Breast epithelium (tissue), 4 donors: ENCODE results near the gene ESYT2. TPM values are rescaled to one million over a fixed set of nuclear protein-coding genes. Genes with fewer than 3 reads are reported as not detected.

ENCODE experiments used
- DNase-seq, 2 donors: peaks; one replicate each; pipeline ENCODE4 v3.0.0-alpha.2; 2019; ENCODE audit warnings: low spot score in 2 of 2
- H3K27ac ChIP-seq, 2 donors: fragments of 200-600 bp; sonication (generic) in 1 of 2; one replicate each; pipeline ENCODE4 v1.5.1; 2016 to 2019; ENCODE audit warnings: mild to moderate bottlenecking in 1 of 2
- H3K27me3 ChIP-seq, 2 donors: fragments of 200-600 bp; sonication (generic) in 1 of 2; one replicate each; pipeline versions ENCODE4 v1.5.1 to v1.6.0; 2017 to 2019; ENCODE audit warnings: control low read depth in 1 of 2, mild to moderate bottlenecking in 1 of 2
- H3K36me3 ChIP-seq: fragments of 200-600 bp; one replicate; pipeline ENCODE4 v1.5.1; 2019
- H3K4me1 ChIP-seq, 2 donors: fragments of 200-600 bp; sonication (generic); one replicate each; pipeline ENCODE4 v1.5.1; 2016 to 2019; ENCODE audit warnings: control low read depth in 1 of 2
- H3K4me3 ChIP-seq, 3 donors: fragments of 200-600 bp; sonication (generic); 1 replicate in 2 of 3; 2 replicates in 1 of 3; pipeline ENCODE4 v1.5.1; 2016 to 2019; ENCODE audit warnings: mild to moderate bottlenecking in 3 of 3, moderate library complexity in 2 of 3
- H3K9me3 ChIP-seq, 2 donors: fragments of 200-600 bp; sonication (generic) in 1 of 2; one replicate each; pipeline ENCODE4 v1.5.1; 2016 to 2019; ENCODE audit warnings: control low read depth in 1 of 2
- POLR2A ChIP-seq: fragments of 450-650 bp; IDR thresholded peaks from one replicate; pipeline ENCODE4 v1.6.1; 2016; ENCODE audit warnings: antibody characterized with exemption, mild to moderate bottlenecking, moderate library complexity
- POLR2AphosphoS5 ChIP-seq, 3 donors: sonication (generic); formaldehyde crosslinking; IDR thresholded peaks; one replicate each; pipeline ENCODE4 v1.6.1; 2017; ENCODE audit warnings: antibody characterized with exemption in 3 of 3
- intact Hi-C: fragments of 100-400 bp; cut with DNase I; formaldehyde crosslinking; loops from one replicate; pipeline ENCODE4 v1.15.1; 2023; ENCODE audit warnings: low total_unique reads
- total RNA-seq, 3 donors: library from RNA; depleted of rRNA; stranded (reverse); fragments of >200 nt; gene quantifications; one replicate each; pipeline ENCODE4 v1.1.0, GENCODE V29; 2016
- TF ChIP-seq, protein P1 (sequence below), 3 donors: fragments of 450-650 bp; IDR thresholded peaks; one replicate each; pipeline ENCODE4 v1.5.1; 2016 to 2017; ENCODE audit warnings: antibody characterized with exemption in 3 of 3, mild to moderate bottlenecking in 3 of 3, moderate library complexity in 3 of 3

The ESYT2 gene
- total RNA-seq, 3 donors from 2014 or later, result 97.3 to 155 (median 115) TPM

DNA sequence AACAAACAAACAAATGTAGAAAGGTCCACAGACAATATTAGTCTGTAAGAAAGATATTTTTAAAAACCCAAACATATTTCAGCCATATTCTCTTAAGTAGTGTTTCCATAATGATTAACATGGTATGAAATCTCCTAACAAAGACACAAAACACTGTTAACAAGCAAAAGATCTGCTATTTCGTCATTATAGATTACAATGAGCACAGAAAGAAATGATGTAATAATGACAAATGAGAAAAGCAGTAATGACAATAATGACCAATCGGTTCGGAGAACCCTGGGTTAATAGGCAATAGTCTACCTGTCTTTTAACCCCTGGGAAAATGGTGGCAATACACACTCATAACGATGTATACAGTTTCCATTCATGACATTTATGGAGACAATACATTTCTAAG, 85.2 kb downstream of the ESYT2 start:
- no peak for DNase-seq
- no peak overlapping the region for H3K4me3 ChIP-seq
- no peaks in the 10 kb centered on the region for H3K27me3 ChIP-seq
- no peaks in the 10 kb centered on the region for H3K9me3 ChIP-seq
- intact Hi-C loops, result loop anchor here (2.0 kb wide), 1 partner anchor 67 kb away; no protein-coding TSS in a partner anchor
- TF ChIP-seq, protein P1, sequence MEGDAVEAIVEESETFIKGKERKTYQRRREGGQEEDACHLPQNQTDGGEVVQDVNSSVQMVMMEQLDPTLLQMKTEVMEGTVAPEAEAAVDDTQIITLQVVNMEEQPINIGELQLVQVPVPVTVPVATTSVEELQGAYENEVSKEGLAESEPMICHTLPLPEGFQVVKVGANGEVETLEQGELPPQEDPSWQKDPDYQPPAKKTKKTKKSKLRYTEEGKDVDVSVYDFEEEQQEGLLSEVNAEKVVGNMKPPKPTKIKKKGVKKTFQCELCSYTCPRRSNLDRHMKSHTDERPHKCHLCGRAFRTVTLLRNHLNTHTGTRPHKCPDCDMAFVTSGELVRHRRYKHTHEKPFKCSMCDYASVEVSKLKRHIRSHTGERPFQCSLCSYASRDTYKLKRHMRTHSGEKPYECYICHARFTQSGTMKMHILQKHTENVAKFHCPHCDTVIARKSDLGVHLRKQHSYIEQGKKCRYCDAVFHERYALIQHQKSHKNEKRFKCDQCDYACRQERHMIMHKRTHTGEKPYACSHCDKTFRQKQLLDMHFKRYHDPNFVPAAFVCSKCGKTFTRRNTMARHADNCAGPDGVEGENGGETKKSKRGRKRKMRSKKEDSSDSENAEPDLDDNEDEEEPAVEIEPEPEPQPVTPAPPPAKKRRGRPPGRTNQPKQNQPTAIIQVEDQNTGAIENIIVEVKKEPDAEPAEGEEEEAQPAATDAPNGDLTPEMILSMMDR (IDR thresholded peaks at IDR 0.05), result no peak
- TF ChIP-seq POLR2A, result no peak
- H3K27ac ChIP-seq, result no peak overlapping the region
- peaks cover 8% of the 10 kb centered on the region for H3K36me3 ChIP-seq
- H3K4me1 ChIP-seq, result no peaks in the 10 kb centered on the region

DNA sequence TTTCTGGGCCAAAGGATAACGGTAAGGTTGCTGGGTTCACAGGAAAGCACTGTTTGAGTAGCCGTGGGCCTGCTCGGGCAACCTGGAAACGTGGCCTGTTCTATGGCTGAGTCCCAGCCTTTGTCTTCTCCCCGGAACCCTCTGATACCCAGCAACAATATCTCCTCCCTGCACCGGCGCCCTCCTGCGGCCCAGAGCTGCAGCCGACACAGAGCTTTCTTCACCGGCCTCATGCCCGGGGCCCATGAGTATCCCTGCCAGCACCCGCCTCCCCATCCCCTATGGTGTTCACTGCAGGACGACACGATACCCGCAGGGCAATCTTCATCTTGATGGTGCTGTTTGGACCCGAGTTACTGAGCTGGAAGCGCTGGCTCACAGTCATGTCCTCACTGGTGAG, 86.1 kb downstream of the ESYT2 start:
- DNase-seq, result no peak
- Histone ChIP-seq H3K4me1 (no peaks in the 10 kb centered on the region), H3K36me3 (peaks cover 8% of the 10 kb centered on the region), H3K9me3 (no peaks in the 10 kb centered on the region), H3K4me3 (no peak overlapping the region), H3K27ac (no peak overlapping the region), H3K27me3 (no peaks in the 10 kb centered on the region)
- intact Hi-C loops, result no loop called here
- TF ChIP-seq POLR2AphosphoS5 (IDR thresholded peaks at IDR 0.05) (no peak), POLR2A (no peak)
- TF ChIP-seq, protein P1 (IDR thresholded peaks at IDR 0.05), result no peak

DNA sequence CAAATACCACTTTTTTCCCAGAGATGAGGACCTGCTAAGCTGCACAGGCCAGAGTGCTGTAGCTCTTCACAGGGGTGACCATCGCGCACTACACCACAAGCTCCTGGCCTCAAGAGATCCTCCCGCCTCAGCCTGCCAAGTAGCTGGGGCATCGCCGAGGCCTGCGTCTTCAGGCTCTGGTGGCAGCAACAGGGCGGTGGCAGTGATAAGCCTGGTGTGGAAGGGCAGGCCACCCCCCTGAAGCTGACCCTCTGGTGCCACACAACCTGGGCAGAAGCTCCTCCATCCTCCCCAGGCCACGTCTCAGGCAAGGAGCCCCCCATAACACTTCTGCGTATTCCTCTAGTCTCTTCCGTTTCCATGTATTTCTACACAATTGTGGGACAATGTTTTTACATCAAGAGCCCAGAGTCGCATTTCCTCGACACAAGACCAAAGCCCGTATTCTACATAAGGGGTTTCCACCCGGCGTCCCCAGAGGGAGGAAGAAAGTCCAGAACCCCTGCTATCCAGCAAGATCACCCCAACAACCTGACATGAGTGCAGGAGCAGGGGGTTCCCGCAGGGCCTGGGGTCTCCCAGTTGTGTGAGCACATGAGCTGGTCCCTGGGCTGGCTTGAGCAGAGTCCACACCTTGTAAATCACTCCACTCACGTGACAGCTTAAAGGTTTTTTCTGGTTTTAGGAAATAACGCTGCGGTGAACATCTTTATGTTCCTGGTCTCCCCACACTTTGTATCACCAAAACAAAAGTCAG, 87.1 kb downstream of the ESYT2 start:
- TF ChIP-seq POLR2AphosphoS5 (IDR thresholded peaks at IDR 0.05), result no peak
- TF ChIP-seq, protein P1 (IDR thresholded peaks at IDR 0.05), result no peak
- TF ChIP-seq POLR2A, result no peak
- Histone ChIP-seq H3K4me1 (no peaks in the 10 kb centered on the region), H3K36me3 (peaks cover 4% of the 10 kb centered on the region), H3K27ac (no peak overlapping the region), H3K9me3 (no peaks in the 10 kb centered on the region), H3K27me3 (no peaks in the 10 kb centered on the region), H3K4me3 (no peak overlapping the region)
- intact Hi-C loops, result no loop called here
- DNase-seq, result no peak

DNA sequence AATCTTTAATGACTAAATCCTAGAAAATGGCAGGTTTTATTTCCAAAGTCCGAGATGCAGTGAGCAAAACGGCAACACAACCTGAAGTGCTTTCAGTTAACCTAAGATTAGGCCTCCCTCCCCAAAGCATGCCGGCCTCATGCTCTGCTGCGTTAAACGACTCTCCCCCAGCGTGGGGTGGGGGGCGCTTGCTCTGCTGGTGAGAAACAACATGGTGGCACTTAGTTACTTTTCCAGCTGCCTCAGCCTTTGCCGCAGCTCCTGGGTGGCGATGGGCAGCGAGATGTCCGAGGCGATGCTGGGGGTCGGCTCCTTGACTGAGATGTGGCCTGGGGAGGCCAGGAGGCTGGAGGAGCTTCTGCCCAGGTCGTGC, 88.0 kb downstream of the ESYT2 start:
- H3K4me1 ChIP-seq, result no peaks in the 10 kb centered on the region
- no peak for DNase-seq
- H3K27me3 ChIP-seq, result no peaks in the 10 kb centered on the region
- TF ChIP-seq, protein P1 (IDR thresholded peaks at IDR 0.05), result no peak
- TF ChIP-seq POLR2AphosphoS5 (IDR thresholded peaks at IDR 0.05) (no peak), POLR2A (no peak)
- H3K9me3 ChIP-seq, result no peaks in the 10 kb centered on the region
- intact Hi-C loops, result no loop called here
- H3K27ac ChIP-seq, result no peak overlapping the region
- peaks cover 4% of the 10 kb centered on the region for H3K36me3 ChIP-seq
- H3K4me3 ChIP-seq, result no peak overlapping the region

DNA sequence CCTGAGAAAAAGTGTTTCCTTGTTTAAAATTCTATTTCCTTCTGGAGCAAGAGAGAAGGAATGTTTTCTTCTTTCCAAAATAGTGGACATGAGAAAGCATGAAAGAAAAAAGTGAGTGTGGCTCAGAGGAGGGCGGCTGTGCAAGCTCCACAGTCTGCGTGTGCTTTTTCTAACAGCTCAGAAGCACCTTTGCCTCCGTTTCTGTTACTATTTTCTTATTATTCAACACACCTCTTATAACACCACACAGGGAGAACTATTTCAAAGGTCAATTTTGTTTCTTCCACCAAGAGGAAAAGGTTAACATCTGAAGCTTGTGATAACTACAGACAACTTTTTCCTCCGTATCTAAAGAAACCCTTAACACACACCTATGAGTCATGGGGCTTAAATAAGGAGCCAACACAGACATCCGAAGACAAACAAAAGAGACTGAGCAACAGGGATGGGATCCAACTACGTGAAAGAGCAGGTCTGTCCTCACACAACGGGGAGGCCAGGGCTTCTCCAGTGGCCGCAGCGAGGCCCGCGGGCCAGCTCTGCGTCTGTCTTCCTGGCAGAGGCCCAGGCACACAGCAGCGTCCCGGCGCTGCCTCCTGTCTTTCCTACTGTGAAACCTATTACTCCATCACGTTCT, 88.5 kb downstream of the ESYT2 start:
- Histone ChIP-seq H3K36me3 (peaks cover 4% of the 10 kb centered on the region), H3K4me3 (no peak overlapping the region), H3K4me1 (no peaks in the 10 kb centered on the region), H3K27ac (no peak overlapping the region), H3K27me3 (no peaks in the 10 kb centered on the region), H3K9me3 (no peaks in the 10 kb centered on the region)
- TF ChIP-seq POLR2A, result no peak
- no peak for TF ChIP-seq POLR2AphosphoS5 (IDR thresholded peaks at IDR 0.05)
- TF ChIP-seq, protein P1 (IDR thresholded peaks at IDR 0.05), result no peak
- intact Hi-C loops, result no loop called here
- DNase-seq, result no peak
